Measurements from ENCODE around the gene BAIAP2L2. TPM values are rescaled to one million over a fixed set of nuclear protein-coding genes. Genes with fewer than 3 reads are reported as not detected.
"Not testable (repeated sequence)": the region's sequence is repeated elsewhere in the genome, so short reads cannot be mapped to it uniquely, and the experiment has no call there.

Gene BAIAP2L2
- total RNA-seq, 1 donor from 2014 or later, result 6.5 TPM

DNA sequence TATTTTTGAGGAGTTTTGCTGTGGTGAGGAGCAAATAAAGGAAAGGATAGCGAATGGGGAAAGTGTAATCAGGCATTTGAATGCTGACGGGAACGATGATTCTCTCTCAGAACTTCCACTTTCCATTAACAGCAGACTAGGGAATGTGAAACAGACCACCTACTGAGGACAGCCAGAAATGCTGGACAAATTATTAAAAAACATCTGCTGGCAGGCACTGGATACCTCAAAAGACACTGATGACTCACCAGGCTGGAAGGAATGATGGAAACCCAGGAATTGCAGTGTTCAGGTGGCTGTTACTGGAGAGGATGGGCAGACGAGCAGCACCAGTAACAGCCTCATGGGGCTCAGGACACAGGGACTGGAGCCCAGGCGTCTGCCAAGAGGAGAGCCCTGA, 37.8 kb upstream of the BAIAP2L2 start:
- DNase-seq (ENCODE audit: low spot score, unreplicated experiment), result no peak
- peaks cover 3% of the 10 kb centered on the region for H3K36me3 Mint-ChIP-seq (ENCODE audit: insufficient read depth)
- peaks cover 5% of the 10 kb centered on the region for H3K4me1 Mint-ChIP-seq (ENCODE audit: low read depth)
- H3K27me3 Mint-ChIP-seq, result no peaks in the 10 kb centered on the region
- no peak overlapping the region for H3K27ac Mint-ChIP-seq
- no peak overlapping the region for H3K4me3 Mint-ChIP-seq (ENCODE audit: low read depth)
- no peaks in the 10 kb centered on the region for H3K9me3 Mint-ChIP-seq (ENCODE audit: low read depth)
- TF ChIP-seq, protein P1, sequence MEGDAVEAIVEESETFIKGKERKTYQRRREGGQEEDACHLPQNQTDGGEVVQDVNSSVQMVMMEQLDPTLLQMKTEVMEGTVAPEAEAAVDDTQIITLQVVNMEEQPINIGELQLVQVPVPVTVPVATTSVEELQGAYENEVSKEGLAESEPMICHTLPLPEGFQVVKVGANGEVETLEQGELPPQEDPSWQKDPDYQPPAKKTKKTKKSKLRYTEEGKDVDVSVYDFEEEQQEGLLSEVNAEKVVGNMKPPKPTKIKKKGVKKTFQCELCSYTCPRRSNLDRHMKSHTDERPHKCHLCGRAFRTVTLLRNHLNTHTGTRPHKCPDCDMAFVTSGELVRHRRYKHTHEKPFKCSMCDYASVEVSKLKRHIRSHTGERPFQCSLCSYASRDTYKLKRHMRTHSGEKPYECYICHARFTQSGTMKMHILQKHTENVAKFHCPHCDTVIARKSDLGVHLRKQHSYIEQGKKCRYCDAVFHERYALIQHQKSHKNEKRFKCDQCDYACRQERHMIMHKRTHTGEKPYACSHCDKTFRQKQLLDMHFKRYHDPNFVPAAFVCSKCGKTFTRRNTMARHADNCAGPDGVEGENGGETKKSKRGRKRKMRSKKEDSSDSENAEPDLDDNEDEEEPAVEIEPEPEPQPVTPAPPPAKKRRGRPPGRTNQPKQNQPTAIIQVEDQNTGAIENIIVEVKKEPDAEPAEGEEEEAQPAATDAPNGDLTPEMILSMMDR (IDR thresholded peaks at IDR 0.05; ENCODE audit: unreplicated experiment), result no peak

DNA sequence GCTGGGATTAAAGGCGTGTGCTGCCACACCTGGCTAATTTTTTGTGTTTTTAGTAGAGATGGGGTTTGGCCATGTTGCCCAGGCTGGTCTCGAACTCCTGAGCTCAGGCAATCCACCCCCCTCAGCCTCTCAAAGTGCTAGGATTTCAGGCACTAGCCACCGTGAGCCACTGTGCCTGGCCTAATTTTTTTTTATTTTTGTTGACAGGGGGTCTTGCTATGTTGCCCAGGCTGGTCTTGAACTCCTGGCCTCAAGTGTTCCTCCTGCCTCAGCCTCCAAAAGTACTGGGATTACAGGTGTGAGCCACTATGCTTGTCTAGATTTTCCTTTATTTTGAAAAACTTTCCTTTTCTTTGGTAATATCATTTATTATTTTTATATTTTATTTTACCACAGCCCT, 35.7 kb upstream of the BAIAP2L2 start:
- H3K36me3 Mint-ChIP-seq (ENCODE audit: insufficient read depth); H3K4me3 Mint-ChIP-seq (ENCODE audit: low read depth); H3K9me3 Mint-ChIP-seq (ENCODE audit: low read depth): not testable (repeated sequence)

DNA sequence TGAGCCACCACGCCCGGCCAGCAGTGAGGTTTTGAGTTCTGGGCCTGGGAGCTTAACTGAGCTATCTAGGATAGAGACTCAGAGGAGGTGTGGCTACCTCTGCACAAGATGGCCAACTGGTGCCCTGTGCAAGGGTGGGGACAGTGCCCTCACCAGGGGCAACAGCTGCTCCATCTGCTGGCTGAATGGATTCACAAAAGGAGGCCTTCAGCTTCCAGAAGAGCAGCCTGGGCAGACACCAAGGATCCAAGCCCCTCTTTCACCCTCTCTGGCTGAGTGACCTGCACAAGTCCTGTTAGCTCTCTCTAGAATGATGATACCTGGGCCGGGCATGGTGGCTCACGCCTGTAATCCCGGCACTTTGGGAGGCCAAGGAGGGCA, 33.5 kb upstream of the BAIAP2L2 start:
- TF ChIP-seq, protein P1 (IDR thresholded peaks at IDR 0.05; ENCODE audit: unreplicated experiment), result no peak
- no peaks in the 10 kb centered on the region for H3K9me3 Mint-ChIP-seq (ENCODE audit: low read depth)
- no peak for DNase-seq (ENCODE audit: low spot score, unreplicated experiment)
- no peak overlapping the region for H3K27ac Mint-ChIP-seq
- no peaks in the 10 kb centered on the region for H3K27me3 Mint-ChIP-seq
- H3K36me3 Mint-ChIP-seq (ENCODE audit: insufficient read depth), result peaks cover 3% of the 10 kb centered on the region
- no peak overlapping the region for H3K4me3 Mint-ChIP-seq (ENCODE audit: low read depth)
- peaks cover 2% of the 10 kb centered on the region for H3K4me1 Mint-ChIP-seq (ENCODE audit: low read depth)

More for the DNA sequence above, 35.7 kb upstream of the BAIAP2L2 start:
- not testable (repeated sequence) for H3K4me1 Mint-ChIP-seq (ENCODE audit: low read depth); H3K27ac Mint-ChIP-seq; DNase-seq (ENCODE audit: low spot score, unreplicated experiment); H3K27me3 Mint-ChIP-seq

DNA sequence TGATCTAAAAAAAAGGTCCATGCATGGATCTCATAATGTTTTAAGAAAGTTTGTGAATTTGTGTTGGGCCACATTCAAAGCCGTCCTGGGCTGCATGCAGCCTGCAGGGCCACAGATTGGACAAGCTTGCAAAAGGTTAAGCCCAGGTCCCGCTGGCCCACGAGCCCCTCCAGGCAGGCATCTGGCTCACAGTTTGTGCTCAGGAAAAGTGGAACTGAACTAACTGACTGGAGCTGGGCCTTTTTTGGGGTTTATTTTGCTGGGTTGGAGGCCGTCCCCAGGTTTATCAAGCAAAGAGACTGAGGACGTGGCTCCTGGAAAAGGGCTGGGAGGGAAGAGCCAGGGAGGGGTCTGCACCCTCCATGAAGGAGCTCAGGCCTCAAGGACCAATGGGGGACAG, 32.1 kb upstream of the BAIAP2L2 start:
- H3K27me3 Mint-ChIP-seq, result no peaks in the 10 kb centered on the region
- H3K4me1 Mint-ChIP-seq (ENCODE audit: low read depth), result peaks cover 2% of the 10 kb centered on the region
- TF ChIP-seq, protein P1 (IDR thresholded peaks at IDR 0.05; ENCODE audit: unreplicated experiment), result no peak
- peaks cover 3% of the 10 kb centered on the region for H3K36me3 Mint-ChIP-seq (ENCODE audit: insufficient read depth)
- DNase-seq (ENCODE audit: low spot score, unreplicated experiment), result no peak
- H3K9me3 Mint-ChIP-seq (ENCODE audit: low read depth), result no peaks in the 10 kb centered on the region
- no peak overlapping the region for H3K27ac Mint-ChIP-seq
- H3K4me3 Mint-ChIP-seq (ENCODE audit: low read depth), result no peak overlapping the region

DNA sequence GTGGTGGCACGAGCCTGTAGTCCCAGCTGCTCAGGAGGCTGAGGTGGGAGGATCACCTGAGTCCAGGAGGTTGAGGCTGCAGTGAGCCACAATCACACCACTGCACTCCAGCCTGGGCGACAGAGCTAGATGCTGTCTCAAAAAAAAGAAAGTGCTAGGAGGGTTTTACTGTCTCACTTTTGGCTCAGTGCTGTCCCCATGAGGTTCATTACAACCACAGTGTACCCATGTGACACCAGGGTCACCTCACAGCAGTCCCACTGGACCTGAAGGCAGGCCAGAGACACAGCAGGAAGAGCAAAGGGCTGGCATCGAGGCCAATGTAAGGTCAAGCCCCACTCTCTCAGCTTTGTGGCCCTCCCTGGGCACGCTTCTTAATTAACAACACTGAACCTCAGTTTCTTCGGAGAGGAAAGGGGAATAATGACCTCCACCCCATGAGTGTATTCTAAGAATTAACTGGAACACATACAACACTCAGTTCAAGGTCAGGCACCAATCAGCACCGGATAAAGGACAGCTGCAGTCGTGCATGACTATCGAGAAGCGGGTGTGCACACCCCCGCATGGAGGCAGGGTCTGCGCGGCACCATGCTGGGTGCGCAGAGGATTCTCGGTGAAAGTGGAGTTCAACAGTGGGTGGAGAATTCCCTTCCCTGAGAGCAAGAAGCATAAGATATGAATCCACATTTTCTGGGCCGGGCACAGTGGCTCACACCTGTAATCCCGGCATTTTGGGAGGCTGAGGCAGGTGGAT, 30.9 kb upstream of the BAIAP2L2 start:
- no peaks in the 10 kb centered on the region for H3K9me3 Mint-ChIP-seq (ENCODE audit: low read depth)
- peaks cover 2% of the 10 kb centered on the region for H3K4me1 Mint-ChIP-seq (ENCODE audit: low read depth)
- no peak for DNase-seq (ENCODE audit: low spot score, unreplicated experiment)
- TF ChIP-seq, protein P1 (IDR thresholded peaks at IDR 0.05; ENCODE audit: unreplicated experiment), result no peak
- no peak overlapping the region for H3K4me3 Mint-ChIP-seq (ENCODE audit: low read depth)
- no peak overlapping the region for H3K27ac Mint-ChIP-seq
- H3K27me3 Mint-ChIP-seq, result no peaks in the 10 kb centered on the region
- H3K36me3 Mint-ChIP-seq (ENCODE audit: insufficient read depth), result peaks cover 3% of the 10 kb centered on the region

DNA sequence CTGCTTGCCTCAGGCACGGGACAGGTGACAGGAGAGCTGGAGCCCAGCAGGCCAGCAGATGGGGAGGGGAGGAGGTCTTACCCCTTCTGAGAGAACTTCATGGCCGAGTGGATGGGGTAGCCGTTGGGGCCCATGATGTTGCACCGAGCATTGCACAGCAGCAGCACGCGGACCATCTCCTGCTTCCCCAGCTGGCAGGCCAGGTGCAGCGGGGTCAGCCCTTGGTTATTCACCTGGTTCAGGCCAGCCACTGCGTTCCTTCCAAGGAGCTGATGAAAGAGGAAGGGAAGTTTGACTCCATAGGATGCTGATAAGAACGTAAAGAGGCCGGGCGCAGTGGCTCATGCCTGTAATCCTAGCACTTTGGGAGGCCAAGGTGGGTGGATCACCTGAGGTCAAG, 29.4 kb upstream of the BAIAP2L2 start:
- no peak overlapping the region for H3K27ac Mint-ChIP-seq

More for the DNA sequence above, 29.4 kb upstream of the BAIAP2L2 start:
- TF ChIP-seq, protein P1 (IDR thresholded peaks at IDR 0.05; ENCODE audit: unreplicated experiment), result no peak
- Mint-ChIP-seq H3K4me3 (ENCODE audit: low read depth) (no peak overlapping the region), H3K4me1 (ENCODE audit: low read depth) (peaks cover 2% of the 10 kb centered on the region), H3K36me3 (ENCODE audit: insufficient read depth) (peaks cover 8% of the 10 kb centered on the region), H3K9me3 (ENCODE audit: low read depth) (no peaks in the 10 kb centered on the region), H3K27me3 (no peaks in the 10 kb centered on the region)
- no peak for DNase-seq (ENCODE audit: low spot score, unreplicated experiment)
